Measurements from ENCODE around the gene TUBD1. TPM values are rescaled to one million over a fixed set of nuclear protein-coding genes. Genes with fewer than 3 reads are reported as not detected.

The TUBD1 gene
- total and polyA plus RNA-seq, 8 donors: 7.4 to 24.2 (median 19.4) TPM

GRCh38 chr17:59916446-59916845 lies 23.7 kb upstream of the TUBD1 start:
- ATAC-seq (no peak), DNase-seq (no peak)
- intact Hi-C loops (cut with DNase I): loop anchor here in 1 of 2 donors (10.0 kb wide), 1 partner anchor 118 kb away; no protein-coding TSS in a partner anchor
- no peak overlapping the region for H3K4me3 ChIP-seq
- H3K27ac ChIP-seq: no peak overlapping the region
- H3K27me3 ChIP-seq: no peaks in the 10 kb centered on the region
- H3K9me3 ChIP-seq: no peaks in the 10 kb centered on the region
- H3K36me3 ChIP-seq: peaks cover 0 to 92% of the 10 kb centered on the region in 2 donors
- no peak for TF ChIP-seq CTCF (IDR thresholded peaks at IDR 0.05)
- H3K4me1 ChIP-seq: no peaks in the 10 kb centered on the region

DNA sequence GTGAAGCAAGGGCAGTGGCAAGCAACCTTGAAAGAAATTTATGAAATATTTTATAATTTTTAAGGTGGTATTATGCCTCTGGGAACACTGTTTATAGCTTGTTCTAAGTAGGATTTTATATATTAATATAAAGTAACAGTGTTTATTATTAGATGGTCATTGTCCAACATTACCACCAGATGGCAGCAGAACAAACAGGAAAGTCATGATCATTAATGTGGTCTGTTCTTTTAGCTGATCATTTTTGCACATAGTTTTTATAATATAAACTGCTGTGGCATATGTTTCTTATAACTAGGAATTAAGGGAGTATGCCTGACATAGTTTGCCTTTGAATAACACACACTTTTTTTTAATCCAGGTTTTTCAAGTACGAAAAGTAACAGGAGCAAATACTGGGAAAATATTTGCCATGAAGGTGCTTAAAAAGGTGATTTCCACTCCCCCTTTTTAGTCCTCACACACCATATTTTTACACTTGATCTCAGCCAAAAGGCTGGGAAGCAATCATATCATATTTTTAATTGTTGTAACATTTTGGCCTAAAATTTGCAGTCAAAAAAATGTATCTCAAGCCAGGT lies 21.6 kb upstream of the TUBD1 start:
- no peaks in the 10 kb centered on the region for H3K9me3 ChIP-seq
- DNase-seq: peak in 2 of 4 donors; percentile 31 to 55
- no peaks in the 10 kb centered on the region for H3K4me1 ChIP-seq
- ATAC-seq: peak; percentile 73
- intact Hi-C loops (cut with DNase I): loop anchor here in 1 of 2 donors (10.0 kb wide), 1 partner anchor 120 kb away; no protein-coding TSS in a partner anchor
- H3K4me3 ChIP-seq: no peak overlapping the region
- peaks cover 0 to 81% of the 10 kb centered on the region in 2 donors for H3K36me3 ChIP-seq
- H3K27ac ChIP-seq: no peak overlapping the region
- H3K27me3 ChIP-seq: no peaks in the 10 kb centered on the region
- TF ChIP-seq CTCF (IDR thresholded peaks at IDR 0.05): peak; percentile 49 to 61

DNA sequence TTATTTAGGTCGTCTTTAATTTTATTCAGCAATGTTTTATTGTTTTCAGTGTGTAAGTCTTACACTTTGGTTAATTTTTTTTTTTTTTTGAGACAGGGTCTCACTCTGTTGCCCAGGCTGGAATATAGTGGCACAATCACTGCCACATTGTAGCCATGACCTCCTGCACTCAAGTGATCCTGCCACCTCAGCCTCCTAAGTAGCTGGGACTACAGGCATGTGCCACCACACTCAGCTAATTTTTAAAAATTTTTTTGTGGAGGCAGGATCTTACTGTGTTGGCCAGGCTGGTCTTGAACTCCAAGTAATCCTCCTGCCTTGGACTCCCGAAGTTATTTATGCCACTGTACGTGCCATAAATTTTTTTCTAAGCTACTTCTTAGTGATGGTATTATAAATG lies 14.7 kb upstream of the TUBD1 start:
- no peak for TF ChIP-seq CTCF (IDR thresholded peaks at IDR 0.05)
- H3K27me3 ChIP-seq: no peaks in the 10 kb centered on the region
- H3K4me1 ChIP-seq: no peaks in the 10 kb centered on the region
- no peaks in the 10 kb centered on the region for H3K9me3 ChIP-seq
- ATAC-seq (no peak), DNase-seq (no peak)
- H3K4me3 ChIP-seq: no peak overlapping the region
- H3K27ac ChIP-seq: no peak overlapping the region
- peaks cover 0 to 19% of the 10 kb centered on the region in 2 donors for H3K36me3 ChIP-seq
- intact Hi-C loops (cut with DNase I): no loop called here

DNA sequence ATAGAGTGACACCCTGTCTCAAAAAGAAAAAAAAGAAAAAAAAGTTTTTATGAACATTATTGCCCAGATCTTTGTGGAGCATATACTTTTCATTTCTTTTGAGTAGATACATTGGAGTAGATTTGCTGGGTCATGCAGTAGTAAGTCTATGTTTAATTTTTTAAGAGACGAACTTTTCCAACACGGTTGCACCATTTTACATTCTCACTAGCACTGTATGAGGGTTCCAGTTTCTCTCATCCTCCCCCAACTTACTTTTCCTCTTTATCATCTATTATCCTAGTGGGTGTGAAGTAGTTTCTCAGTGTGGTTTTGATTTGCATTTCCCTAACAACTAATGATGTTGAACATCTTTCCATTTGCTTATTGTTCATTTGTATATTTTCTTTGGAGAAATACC lies 10.7 kb upstream of the TUBD1 start:
- no peak for TF ChIP-seq CTCF (IDR thresholded peaks at IDR 0.05)
- no peaks in the 10 kb centered on the region for H3K36me3 ChIP-seq
- peaks cover 0 to 9% of the 10 kb centered on the region in 2 donors for H3K4me1 ChIP-seq
- H3K27me3 ChIP-seq: no peaks in the 10 kb centered on the region
- H3K9me3 ChIP-seq: no peaks in the 10 kb centered on the region
- no peak overlapping the region for H3K27ac ChIP-seq
- ATAC-seq (no peak), DNase-seq (no peak)
- H3K4me3 ChIP-seq: no peak overlapping the region
- intact Hi-C loops (cut with DNase I): no loop called here

- Histone ChIP-seq H3K27ac (no peak overlapping the region), H3K36me3 (no peaks in the 10 kb centered on the region), H3K27me3 (no peaks in the 10 kb centered on the region), H3K4me1 (peaks cover 0 to 18% of the 10 kb centered on the region in 2 donors), H3K9me3 (no peaks in the 10 kb centered on the region), H3K4me3 (no peak overlapping the region)
- ATAC-seq: no peak
- intact Hi-C loops (cut with DNase I): no loop called here
- DNase-seq: no peak
- no peak for TF ChIP-seq CTCF (IDR thresholded peaks at IDR 0.05)
Observed at GRCh38 chr17:59901604-59902003, 8.9 kb upstream of the TUBD1 start.

Measured in left lung (tissue), 10 donors.